SK-N-SH treated with all-trans-retinoic acid at 6 μM for 48 hours (cell line): Measurements from ENCODE around the gene COX17.

Experiments used
- RARB ChIP-seq: fragments of 250-450 bp; sonication (Bioruptor Pico); IDR thresholded peaks from 2 replicates; pipeline ENCODE4 v1.8.0; 2021; ENCODE audit warnings: mild to moderate bottlenecking, moderate library complexity
- ZFP30 ChIP-seq: fragments of 450-650 bp; formaldehyde crosslinking; IDR thresholded peaks from 2 replicates; pipeline ENCODE4 v1.5.0; 2022; ENCODE audit warnings: mild to moderate bottlenecking, moderate library complexity
- TF ChIP-seq, protein P1 (sequence below): fragments of 250-450 bp; sonication (Bioruptor Pico); IDR thresholded peaks from 2 replicates; pipeline ENCODE4 v1.8.0; 2021; ENCODE audit warnings: low read depth, mild to moderate bottlenecking, moderate library complexity, borderline replicate concordance

DNA sequence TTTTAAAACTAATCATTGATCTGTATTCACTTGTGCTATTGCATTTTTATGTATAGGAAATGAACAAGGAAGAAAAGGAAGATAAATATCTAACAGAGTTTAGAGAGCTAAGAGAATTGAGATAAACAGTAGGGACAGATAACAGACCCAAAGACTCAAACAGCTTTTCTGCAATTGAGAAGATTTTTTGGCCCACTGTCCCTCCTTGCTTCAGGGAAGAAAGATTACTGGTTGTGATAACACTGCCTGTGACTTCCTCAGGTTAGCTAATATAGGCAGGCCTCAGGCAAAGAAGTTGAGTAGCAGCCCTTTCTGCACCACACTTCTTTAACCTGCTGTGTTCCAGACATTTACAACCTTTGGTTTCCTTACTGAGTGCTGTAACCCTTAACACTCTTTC, 2.7 kb upstream of the COX17 start:
- TF ChIP-seq, protein P1, sequence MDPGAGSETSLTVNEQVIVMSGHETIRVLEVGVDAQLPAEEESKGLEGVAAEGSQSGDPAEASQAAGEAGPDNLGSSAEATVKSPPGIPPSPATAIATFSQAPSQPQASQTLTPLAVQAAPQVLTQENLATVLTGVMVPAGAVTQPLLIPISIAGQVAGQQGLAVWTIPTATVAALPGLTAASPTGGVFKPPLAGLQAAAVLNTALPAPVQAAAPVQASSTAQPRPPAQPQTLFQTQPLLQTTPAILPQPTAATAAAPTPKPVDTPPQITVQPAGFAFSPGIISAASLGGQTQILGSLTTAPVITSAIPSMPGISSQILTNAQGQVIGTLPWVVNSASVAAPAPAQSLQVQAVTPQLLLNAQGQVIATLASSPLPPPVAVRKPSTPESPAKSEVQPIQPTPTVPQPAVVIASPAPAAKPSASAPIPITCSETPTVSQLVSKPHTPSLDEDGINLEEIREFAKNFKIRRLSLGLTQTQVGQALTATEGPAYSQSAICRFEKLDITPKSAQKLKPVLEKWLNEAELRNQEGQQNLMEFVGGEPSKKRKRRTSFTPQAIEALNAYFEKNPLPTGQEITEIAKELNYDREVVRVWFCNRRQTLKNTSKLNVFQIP (CRISPR knock-in tag), result no peak
- TF ChIP-seq RARB (no peak), ZFP30 (CRISPR knock-in tag) (no peak)
